Measurements from ENCODE around the gene CENPS.

DNA sequence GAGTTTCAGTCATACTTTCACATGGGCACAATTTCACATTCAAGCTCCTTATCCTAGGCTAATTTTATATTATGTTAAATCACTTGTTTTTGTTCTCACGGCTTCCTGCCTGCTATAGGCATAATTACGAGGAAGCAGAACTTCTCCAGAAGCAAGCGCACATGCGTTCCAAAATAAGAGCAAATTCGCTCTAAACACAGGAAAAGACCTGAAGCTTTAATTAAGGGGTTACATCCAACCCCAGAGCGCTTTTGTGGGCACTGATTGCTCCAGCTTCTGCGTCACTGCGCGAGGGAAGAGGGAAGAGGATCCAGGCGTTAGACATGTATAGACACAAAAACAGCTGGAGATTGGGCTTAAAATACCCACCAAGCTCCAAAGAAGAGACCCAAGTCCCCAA is 19.5 kb downstream of the CENPS start, which contains the start of gene CORT:
- TF ChIP-seq CTCF (conservative IDR thresholded peaks at IDR 0.05 in 1 of 2, IDR thresholded peaks at IDR 0.05 in 1 of 2; ENCODE audit: extremely low read depth in 1 of 2, insufficient read depth in 1 of 2, low read depth in 1 of 2, low read length in 2 of 2) (no peak), EZH2 (IDR thresholded peaks at IDR 0.05; ENCODE audit: borderline replicate concordance, low read length) (no peak)

Data from mammary epithelial cell (primary cell).